ENCODE data around the gene PFDN4.

- TF ChIP-seq CTCF (IDR thresholded peaks at IDR 0.05) (no peak), EZH2 (IDR thresholded peaks at IDR 0.05; ENCODE audit: borderline replicate concordance, insufficient read depth, low read depth, low read length, poor library complexity, severe bottlenecking) (no peak)
These were observed 13.0 kb upstream of the PFDN4 start for GRCh38 chr20:54194724-54195438.
